GM21737 (cell line): ENCODE measurements around the gene HS3ST6.
A peak's percentile ranks its signal among the peaks of the same experiment; 100 is the strongest.
"Not testable (repeated sequence)": the region's sequence is repeated elsewhere in the genome, so short reads cannot be mapped to it uniquely, and the experiment has no call there.

Experiments used
- ATAC-seq: cut with Tn5 transposase; IDR thresholded peaks from one replicate; pipeline ENCODE4 v1.9.1; 2021; ENCODE audit warnings: mild to moderate bottlenecking, moderate library complexity; ENCODE audit not compliant: unreplicated experiment

The HS3ST6 gene

DNA sequence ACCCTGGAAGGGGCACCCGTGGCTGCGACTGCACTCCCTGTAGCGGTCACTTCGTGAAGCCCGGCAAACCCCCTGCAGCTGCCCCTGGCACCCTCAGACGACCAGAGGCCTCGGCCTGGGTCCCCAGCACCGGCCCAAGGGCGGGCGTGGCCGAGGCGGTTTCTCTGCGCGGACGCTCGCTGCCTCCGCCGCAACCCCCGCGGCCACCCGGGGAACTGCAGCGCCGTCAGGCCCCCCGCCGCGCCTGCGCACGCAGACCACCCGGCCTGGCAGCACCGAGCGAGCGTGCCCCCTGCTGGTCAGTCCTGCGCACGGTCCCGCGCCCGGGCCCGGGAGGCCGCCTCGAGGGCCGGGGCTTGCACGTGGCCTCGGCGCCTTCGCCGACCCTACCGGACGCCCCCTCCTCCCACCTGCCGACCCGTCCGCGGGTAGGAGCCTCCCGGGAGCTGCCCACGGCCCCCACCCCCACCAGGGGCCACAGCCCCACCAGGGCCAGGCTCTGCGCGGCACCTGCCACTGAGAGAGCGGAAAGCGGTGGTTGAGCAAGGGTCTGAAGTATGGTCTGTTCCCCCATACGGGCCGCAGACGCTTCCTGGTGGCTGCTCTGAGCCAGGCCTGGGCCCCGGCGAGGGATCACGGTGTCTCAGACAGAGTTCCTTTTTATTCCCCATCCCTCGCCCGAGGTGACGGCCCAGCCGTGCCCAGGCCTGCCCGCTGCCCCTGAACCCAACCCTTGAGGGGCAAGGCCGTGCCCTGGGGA lies 11.5 kb upstream of the HS3ST6 start:
- ATAC-seq: peak; percentile 86

DNA sequence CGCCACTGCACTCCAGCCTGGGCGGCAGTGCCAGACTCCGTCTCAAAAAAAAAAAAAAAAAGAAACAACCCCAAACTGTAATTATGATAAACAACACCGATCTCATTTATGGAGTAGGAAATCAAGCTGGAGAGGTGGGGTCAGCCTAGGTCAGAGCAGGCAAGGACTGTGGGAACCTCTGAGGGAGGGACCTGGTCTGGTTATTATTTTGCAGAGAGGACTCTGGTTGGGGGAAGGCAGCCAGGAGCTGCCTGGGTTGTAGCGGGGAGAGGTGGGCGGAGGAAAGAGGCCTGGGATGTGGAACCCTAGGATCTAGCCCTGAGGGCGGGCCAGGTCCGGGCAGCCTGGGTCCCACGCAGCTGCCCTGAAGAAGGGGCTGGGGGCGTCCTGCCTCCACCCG lies 10.9 kb upstream of the HS3ST6 start:
- no peak for ATAC-seq

DNA sequence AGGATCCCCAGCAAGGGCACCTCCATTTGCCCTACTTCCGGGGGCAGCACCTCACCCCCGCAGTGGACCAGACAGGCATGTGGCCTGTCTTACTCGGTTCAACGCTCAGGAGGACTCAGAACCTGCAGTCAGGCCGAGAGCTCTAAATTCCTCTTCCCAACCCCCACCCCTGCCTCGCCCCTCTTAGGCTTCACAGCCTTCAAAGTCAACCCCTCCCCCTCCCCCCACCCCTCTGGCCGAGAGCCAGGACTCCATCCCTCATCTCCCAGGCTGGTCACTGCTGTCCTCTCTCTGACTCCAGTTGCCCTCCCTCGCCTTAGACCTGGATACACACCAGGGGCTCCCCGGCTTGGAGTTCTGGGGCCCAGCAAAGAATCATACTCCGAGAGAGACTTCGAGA lies 8.1 kb upstream of the HS3ST6 start:
- no peak for ATAC-seq

GRCh38 chr16:1924095-1924494 lies 5.9 kb upstream of the HS3ST6 start:
- ATAC-seq: no peak

GRCh38 chr16:1923299-1924034 lies 5.3 kb upstream of the HS3ST6 start:
- ATAC-seq: no peak

GRCh38 chr16:1922357-1922756 lies 4.1 kb upstream of the HS3ST6 start:
- ATAC-seq: no peak

- no peak for ATAC-seq
Measured at GRCh38 chr16:1920727-1921171, 2.5 kb upstream of the HS3ST6 start.

DNA sequence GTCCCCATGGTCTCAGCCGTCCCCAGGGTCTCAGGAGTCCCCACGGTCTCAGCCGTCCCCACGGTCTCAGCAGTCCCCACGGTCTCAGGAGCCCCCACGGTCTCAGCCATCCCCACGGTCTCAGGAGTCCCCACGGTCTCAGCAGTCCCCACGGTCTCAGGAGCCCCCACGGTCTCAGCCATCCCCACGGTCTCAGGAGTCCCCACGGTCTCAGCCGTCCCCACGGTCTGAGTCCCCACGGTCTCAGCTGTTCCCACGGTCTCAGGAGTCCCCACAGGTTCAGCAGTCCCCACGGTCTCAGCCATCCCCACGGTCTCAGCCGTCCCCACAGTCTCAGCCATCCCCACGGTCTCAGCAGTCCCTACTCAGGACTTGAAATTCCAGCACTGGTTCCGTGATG lies 1.9 kb upstream of the HS3ST6 start:
- not testable (repeated sequence) for ATAC-seq

GRCh38 chr16:1919327-1919998 lies 1.2 kb upstream of the HS3ST6 start:
- ATAC-seq: no peak

GRCh38 chr16:1917665-1918350 lies 407 bp downstream of the HS3ST6 start:
- no peak for ATAC-seq

- no peak for ATAC-seq
Measured at GRCh38 chr16:1917056-1917664, 1.1 kb downstream of the HS3ST6 start.

- ATAC-seq: no peak
Measured at GRCh38 chr16:1916640-1916990, 1.6 kb downstream of the HS3ST6 start.

- no peak for ATAC-seq
Measured at GRCh38 chr16:1915732-1916639, 2.2 kb downstream of the HS3ST6 start.

DNA sequence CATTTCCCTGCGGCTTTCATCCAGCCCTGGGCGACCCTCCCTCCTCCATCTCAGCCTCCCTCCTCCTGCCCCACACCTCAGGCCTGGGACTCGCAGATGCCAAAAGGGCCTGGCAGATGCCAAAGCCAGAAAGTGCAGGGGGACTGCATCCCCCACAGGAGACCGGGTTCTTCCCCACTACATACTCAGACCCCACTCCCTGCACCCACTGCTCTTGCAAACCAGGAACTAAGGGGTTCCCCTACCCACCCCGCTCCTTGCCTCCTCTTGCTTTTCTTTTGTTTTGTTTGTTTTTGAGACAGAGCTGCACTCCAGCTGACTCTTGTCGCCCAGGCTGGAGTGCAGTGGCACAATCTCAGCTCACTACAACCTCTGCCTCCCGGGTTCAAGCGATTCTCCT lies 3.2 kb downstream of the HS3ST6 start:
- ATAC-seq: no peak

DNA sequence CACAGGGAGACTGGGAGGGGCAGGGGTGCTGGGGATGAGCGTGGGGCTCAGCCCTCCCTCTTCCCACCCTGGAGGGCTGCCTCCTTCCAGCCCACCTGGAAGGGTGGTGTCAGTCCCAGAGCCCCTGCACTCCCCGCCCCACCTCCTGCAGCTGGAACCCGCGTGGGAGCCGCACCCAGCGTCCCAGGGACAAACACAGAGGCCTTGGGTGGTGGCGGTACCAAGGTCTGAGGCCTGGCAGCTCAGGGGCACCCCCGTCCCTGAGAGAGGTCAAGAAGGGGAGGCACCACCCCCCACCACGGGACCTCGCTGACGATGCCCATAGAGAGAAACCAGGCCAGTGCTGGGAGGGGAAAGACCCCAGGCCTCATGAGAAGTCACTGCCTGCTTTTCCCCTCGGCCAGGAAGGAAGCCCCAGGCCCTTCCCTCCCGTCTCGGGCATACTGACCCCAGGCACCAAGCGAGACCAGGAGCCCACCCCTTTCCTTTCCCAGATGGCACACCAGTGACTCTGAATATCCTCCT lies 4.1 kb downstream of the HS3ST6 start:
- no peak for ATAC-seq

DNA sequence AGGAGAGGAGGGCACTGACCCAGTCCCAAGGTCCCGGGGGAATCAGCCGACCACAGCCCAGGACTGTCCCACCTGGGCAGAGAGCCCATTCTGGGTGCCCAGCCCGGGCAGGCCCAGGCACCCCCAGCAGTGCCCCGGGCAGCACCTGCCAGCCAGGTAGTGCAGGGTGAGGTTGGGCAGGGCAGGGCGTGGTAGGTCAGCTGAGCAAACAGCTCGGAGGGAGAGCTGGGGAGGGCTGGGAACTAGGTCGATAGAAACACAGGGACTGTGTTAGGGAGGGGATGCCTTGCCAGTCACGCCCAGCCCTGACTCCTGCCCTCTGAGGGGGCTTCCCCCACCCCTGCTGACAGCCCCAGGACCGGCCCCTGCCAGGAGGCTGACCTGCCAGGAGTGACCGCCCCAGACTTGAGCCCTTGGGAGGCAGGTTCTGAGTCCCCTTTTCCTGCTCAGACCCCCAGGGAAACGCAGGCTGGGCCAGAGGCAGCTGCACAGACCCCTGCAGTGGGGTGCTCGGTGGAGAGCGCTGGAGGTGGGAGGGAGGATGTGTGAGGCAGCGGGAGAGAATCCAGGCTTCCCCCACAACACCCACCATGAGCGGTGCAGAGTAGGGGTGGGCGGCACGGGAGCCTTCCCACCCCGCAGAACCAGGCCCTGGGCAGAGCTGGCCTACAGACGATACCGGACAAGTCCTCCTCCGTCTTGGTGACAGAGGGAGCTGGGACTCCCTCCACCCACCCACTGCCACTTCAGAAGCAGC lies 4.7 kb downstream of the HS3ST6 start:
- ATAC-seq: no peak

GRCh38 chr16:1912215-1912543 lies 6.0 kb downstream of the HS3ST6 start:
- no peak for ATAC-seq

GRCh38 chr16:1911467-1912214 lies 6.6 kb downstream of the HS3ST6 start:
- ATAC-seq: no peak
